ENCODE data around the gene SH3BP5L. TPM values are rescaled to one million over a fixed set of nuclear protein-coding genes. Genes with fewer than 3 reads are reported as not detected.
A peak's percentile ranks its signal among the peaks of the same experiment; 100 is the strongest.

Gene SH3BP5L
- total and polyA plus RNA-seq, 10 of the 15 experiments (the other 5 are each of a cell fraction or from before 2014, with no cell fraction given): 1.1 to 22.8 (median 10.9) TPM

DNA sequence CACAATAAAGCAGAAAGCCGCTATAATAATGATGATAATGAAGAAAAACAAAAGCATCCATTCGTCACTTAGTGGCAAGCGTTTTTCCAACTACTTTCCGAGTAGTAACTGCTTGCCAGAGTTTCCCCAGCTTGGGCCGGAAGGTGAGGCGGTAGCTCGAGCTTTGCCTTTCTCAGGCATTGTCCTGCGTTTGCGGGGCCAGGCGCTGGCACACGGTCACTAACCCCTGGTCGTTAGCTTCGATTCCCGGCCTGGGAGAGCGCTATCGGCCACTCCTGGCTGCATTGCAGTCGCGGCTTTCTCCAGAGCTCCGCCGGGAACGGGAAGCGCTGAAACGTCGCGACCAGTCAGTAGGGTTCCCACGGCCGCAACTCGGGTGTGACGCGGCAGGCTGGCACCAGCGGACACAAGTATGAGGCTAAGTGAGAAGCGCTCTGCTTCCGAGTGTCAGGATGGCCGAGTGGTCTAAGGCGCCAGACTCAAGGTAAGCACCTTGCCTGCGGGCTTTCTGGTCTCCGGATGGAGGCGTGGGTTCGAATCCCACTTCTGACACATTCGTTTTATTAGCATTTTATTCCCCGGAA lies 47.8 kb upstream of the SH3BP5L start:
- Histone ChIP-seq H3K4me1 (ENCODE audit: control insufficient read depth, insufficient read depth, low read length) (peaks cover 4% of the 10 kb centered on the region; the same call in 1 of the 2 replicates), H3K4me3 (peak overlapping the region; percentile 65), H3K36me3 (ENCODE audit: control insufficient read depth in 2 of 2, insufficient read depth in 2 of 2, low read length in 1 of 2) (no peaks in the 10 kb centered on the region), H3K27me3 (replicated peaks in 1 of 2; ENCODE audit: control insufficient read depth in 2 of 2, insufficient read depth in 2 of 2, low read length in 1 of 2) (no peaks in the 10 kb centered on the region), H3K9me3 (replicated peaks; ENCODE audit: control insufficient read depth, insufficient read depth, low read length) (no peaks in the 10 kb centered on the region), H2AFZ (ENCODE audit: control insufficient read depth, low read depth, low read length) (peak overlapping the region; percentile 98), H3K9ac (ENCODE audit: control insufficient read depth, insufficient read depth, low read length) (peak overlapping the region; percentile 87), H3K79me2 (ENCODE audit: control insufficient read depth, insufficient read depth, low read length) (no peaks in the 10 kb centered on the region), H3K4me2 (ENCODE audit: control insufficient read depth, insufficient read depth) (peak overlapping the region; percentile 90), H4K20me1 (ENCODE audit: control insufficient read depth, insufficient read depth) (no peaks in the 10 kb centered on the region), H3K27ac (ENCODE audit: control insufficient read depth, insufficient read depth) (peak overlapping the region; percentile 85)
- ChIA-PET RAD21 (ENCODE audit: unreplicated experiment) (interaction anchor here (0.8 to 2.5 kb wide), 11 partner anchors 11 to 69 kb away, joined by 3 to 12 read pairs (median 7); partner anchors contain the start of genes PGBD2, SH3BP5L, ZNF672 and ZNF692), SMC1A (ENCODE audit: uncharacterized antibody, unreplicated experiment) (interaction anchor here (0.8 to 3.9 kb wide), 11 partner anchors 8 to 624 kb away, joined by 3 to 24 read pairs (median 4); partner anchors contain the start of genes SH3BP5L, ZNF672 and ZNF692), POLR2A (interaction anchor here (1.0 to 2.4 kb wide), 7 partner anchors 8 to 47 kb away, joined by 3 to 22 read pairs (median 10); partner anchors contain the start of genes SH3BP5L, ZNF672 and ZNF692), CTCF (interaction anchor here (1.0 to 3.3 kb wide), 11 partner anchors 8 to 631 kb away, joined by 3 to 27 read pairs (median 5); partner anchors contain the start of genes PGBD2, SH3BP5L and ZNF692)
- DNase-seq (ENCODE audit: low read depth, low spot score) (peak; percentile 98), ATAC-seq (peak; percentile 87), FAIRE-seq (peak; percentile 86)
- WGBS (ENCODE audit: insufficient coverage, insufficient replicate concordance, low lambda C conversion rate, missing lambda C conversion rate): under 1% methylated on average over 40 of the region's 41 CpGs
- in situ Hi-C loops (cut with MboI) (no loop called here), intact Hi-C loops (cut with micrococcal nuclease; ENCODE audit: unreplicated experiment) (loop anchor here (1.0 kb wide), 3 partner anchors 14 to 47 kb away; partner anchors contain the start of genes ZNF672 and ZNF692)
- BruUV-seq (replicated peaks): TSS peak; percentile 90
- no peak; the same call in 1 of the 2 replicates for TF ChIP-seq TCF7 (IDR thresholded peaks at IDR 0.05; ENCODE audit: borderline replicate concordance)
- TF ChIP-seq RCOR1 (conservative IDR thresholded peaks at IDR 0.05; ENCODE audit: low read depth, low read length): no peak; the same call in 1 of the 2 replicates
- no peak for TF ChIP-seq ZNF274 (IDR thresholded peaks at IDR 0.05; ENCODE audit: insufficient read depth, insufficient read length)
- TF ChIP-seq PAX5 (IDR thresholded peaks at IDR 0.05; ENCODE audit: borderline replicate concordance, low read depth, low read length): peak; percentile 86; the same call in 1 of the 2 replicates
- TF ChIP-seq RB1 (IDR thresholded peaks at IDR 0.05; ENCODE audit: borderline replicate concordance): no peak
- TF ChIP-seq RUNX3 (IDR thresholded peaks at IDR 0.05; ENCODE audit: low read length): no peak
- TF ChIP-seq ZNF207 (IDR thresholded peaks at IDR 0.05; ENCODE audit: borderline replicate concordance): no peak
- no peak for TF ChIP-seq ATF7 (IDR thresholded peaks at IDR 0.05; ENCODE audit: low read depth)
- TF ChIP-seq, protein P1, sequence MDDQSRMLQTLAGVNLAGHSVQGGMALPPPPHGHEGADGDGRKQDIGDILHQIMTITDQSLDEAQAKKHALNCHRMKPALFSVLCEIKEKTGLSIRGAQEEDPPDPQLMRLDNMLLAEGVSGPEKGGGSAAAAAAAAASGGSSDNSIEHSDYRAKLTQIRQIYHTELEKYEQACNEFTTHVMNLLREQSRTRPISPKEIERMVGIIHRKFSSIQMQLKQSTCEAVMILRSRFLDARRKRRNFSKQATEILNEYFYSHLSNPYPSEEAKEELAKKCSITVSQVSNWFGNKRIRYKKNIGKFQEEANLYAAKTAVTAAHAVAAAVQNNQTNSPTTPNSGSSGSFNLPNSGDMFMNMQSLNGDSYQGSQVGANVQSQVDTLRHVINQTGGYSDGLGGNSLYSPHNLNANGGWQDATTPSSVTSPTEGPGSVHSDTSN (IDR thresholded peaks at IDR 0.05; ENCODE audit: insufficient replicate concordance, low read depth, low read length): no peak
- TF ChIP-seq CEBPB (IDR thresholded peaks at IDR 0.05; ENCODE audit: borderline replicate concordance in 1 of 2, low read depth in 2 of 2, low read length in 2 of 2): no peak
- TF ChIP-seq, protein P2, sequence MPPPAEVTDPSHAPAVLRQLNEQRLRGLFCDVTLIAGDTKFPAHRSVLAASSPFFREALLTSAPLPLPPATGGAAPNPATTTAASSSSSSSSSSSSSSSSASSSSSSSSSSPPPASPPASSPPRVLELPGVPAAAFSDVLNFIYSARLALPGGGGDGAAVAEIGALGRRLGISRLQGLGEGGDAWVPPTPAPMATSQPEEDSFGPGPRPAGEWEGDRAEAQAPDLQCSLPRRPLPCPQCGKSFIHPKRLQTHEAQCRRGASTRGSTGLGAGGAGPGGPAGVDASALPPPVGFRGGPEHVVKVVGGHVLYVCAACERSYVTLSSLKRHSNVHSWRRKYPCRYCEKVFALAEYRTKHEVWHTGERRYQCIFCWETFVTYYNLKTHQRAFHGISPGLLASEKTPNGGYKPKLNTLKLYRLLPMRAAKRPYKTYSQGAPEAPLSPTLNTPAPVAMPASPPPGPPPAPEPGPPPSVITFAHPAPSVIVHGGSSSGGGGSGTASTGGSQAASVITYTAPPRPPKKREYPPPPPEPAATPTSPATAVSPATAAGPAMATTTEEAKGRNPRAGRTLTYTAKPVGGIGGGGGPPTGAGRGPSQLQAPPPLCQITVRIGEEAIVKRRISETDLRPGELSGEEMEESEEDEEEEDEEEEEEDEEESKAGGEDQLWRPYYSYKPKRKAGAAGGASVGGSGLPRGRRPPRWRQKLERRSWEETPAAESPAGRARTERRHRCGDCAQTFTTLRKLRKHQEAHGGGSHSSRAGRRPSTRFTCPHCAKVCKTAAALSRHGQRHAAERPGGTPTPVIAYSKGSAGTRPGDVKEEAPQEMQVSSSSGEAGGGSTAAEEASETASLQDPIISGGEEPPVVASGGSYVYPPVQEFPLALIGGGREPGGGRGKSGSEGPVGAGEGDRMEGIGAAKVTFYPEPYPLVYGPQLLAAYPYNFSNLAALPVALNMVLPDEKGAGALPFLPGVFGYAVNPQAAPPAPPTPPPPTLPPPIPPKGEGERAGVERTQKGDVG (CRISPR knock-in tag; IDR thresholded peaks at IDR 0.05): no peak
- TF ChIP-seq SMAD1 (IDR thresholded peaks at IDR 0.05; ENCODE audit: low read depth, partially characterized antibody): no peak
- TF ChIP-seq, protein P3, sequence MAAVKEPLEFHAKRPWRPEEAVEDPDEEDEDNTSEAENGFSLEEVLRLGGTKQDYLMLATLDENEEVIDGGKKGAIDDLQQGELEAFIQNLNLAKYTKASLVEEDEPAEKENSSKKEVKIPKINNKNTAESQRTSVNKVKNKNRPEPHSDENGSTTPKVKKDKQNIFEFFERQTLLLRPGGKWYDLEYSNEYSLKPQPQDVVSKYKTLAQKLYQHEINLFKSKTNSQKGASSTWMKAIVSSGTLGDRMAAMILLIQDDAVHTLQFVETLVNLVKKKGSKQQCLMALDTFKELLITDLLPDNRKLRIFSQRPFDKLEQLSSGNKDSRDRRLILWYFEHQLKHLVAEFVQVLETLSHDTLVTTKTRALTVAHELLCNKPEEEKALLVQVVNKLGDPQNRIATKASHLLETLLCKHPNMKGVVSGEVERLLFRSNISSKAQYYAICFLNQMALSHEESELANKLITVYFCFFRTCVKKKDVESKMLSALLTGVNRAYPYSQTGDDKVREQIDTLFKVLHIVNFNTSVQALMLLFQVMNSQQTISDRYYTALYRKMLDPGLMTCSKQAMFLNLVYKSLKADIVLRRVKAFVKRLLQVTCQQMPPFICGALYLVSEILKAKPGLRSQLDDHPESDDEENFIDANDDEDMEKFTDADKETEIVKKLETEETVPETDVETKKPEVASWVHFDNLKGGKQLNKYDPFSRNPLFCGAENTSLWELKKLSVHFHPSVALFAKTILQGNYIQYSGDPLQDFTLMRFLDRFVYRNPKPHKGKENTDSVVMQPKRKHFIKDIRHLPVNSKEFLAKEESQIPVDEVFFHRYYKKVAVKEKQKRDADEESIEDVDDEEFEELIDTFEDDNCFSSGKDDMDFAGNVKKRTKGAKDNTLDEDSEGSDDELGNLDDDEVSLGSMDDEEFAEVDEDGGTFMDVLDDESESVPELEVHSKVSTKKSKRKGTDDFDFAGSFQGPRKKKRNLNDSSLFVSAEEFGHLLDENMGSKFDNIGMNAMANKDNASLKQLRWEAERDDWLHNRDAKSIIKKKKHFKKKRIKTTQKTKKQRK (IDR thresholded peaks at IDR 0.05; ENCODE audit: low read depth, low read length): no peak
- TF ChIP-seq CBFB (IDR thresholded peaks at IDR 0.05; ENCODE audit: low read depth): no peak
- TF ChIP-seq SPI1 (IDR thresholded peaks at IDR 0.05; ENCODE audit: borderline replicate concordance, insufficient read depth, low read depth, low read length): peak; percentile 37; the same call in 1 of the 2 replicates
